HepG2 (cell line): Measurements from ENCODE around the gene ZNF184. TPM values are rescaled to one million over a fixed set of nuclear protein-coding genes. Genes with fewer than 3 reads are reported as not detected.

Source experiments
- AKAP8 ChIP-seq: sonication (generic); formaldehyde crosslinking; IDR thresholded peaks from 2 replicates; pipeline ENCODE4 v1.5.1; 2020; ENCODE audit warnings: mild to moderate bottlenecking, missing genetic modification reagents
- ASH2L ChIP-seq: fragments of 300-600, 200-600 bp; sonication (generic); IDR thresholded peaks from 2 replicates; pipeline ENCODE4 v1.7.0; 2017; ENCODE audit warnings: low read depth, mild to moderate bottlenecking, moderate library complexity, mixed read lengths, low read length; ENCODE audit not compliant: insufficient read length
- EP300 ChIP-seq, 3 experiments: sonication (generic) in 1 of 3; formaldehyde crosslinking in 1 of 3; IDR thresholded peaks; 2 replicates each; pipeline versions ENCODE4 v1.5.1 to v1.6.1; 2011 to 2020; ENCODE audit warnings: low read depth in 2 of 3, low read length in 2 of 3, borderline replicate concordance in 1 of 3, improper control_type of control experiment in 1 of 3, mild to moderate bottlenecking in 1 of 3, missing genetic modification reagents in 1 of 3, moderate library complexity in 1 of 3
- FOSL1 ChIP-seq: sonication (generic); formaldehyde crosslinking; IDR thresholded peaks from 2 replicates; pipeline ENCODE4 v1.9.0; 2021; ENCODE audit warnings: missing genetic modification reagents, borderline replicate concordance
- FOXP1 ChIP-seq, 2 experiments: fragments of 450-650 bp in 1 of 2; IDR thresholded peaks; 2 replicates each; pipeline ENCODE4 v1.6.1; 2017 to 2018; ENCODE audit warnings: antibody characterized with exemption in 1 of 2
- IRF2 ChIP-seq: IDR thresholded peaks from 2 replicates; pipeline ENCODE4 v1.6.1; 2018; ENCODE audit warnings: missing genetic modification reagents, missing compliant biosample characterization
- KLF6 ChIP-seq: IDR thresholded peaks from 2 replicates; pipeline ENCODE4 v1.8.0; 2016; ENCODE audit warnings: missing biosample characterization, missing genetic modification reagents
- KMT2A ChIP-seq: sonication (generic); formaldehyde crosslinking; IDR thresholded peaks from 2 replicates; pipeline ENCODE4 v1.4.0; 2020; ENCODE audit warnings: missing genetic modification reagents
- MTF1 ChIP-seq: sonication (generic); formaldehyde crosslinking; IDR thresholded peaks from 2 replicates; pipeline ENCODE4 v1.5.0; 2020; ENCODE audit warnings: missing genetic modification reagents
- NFKB2 ChIP-seq: sonication (generic); formaldehyde crosslinking; IDR thresholded peaks from 2 replicates; pipeline ENCODE4 v1.4.0; 2020; ENCODE audit warnings: missing genetic modification reagents, borderline replicate concordance
- PRDM10 ChIP-seq: sonication (generic); formaldehyde crosslinking; IDR thresholded peaks from 2 replicates; pipeline ENCODE4 v1.4.0; 2020; ENCODE audit warnings: low read depth, missing genetic modification reagents
- RNF2 ChIP-seq: fragments of 450-650 bp; conservative IDR thresholded peaks from 2 replicates; pipeline ENCODE4 v1.6.1; 2016; ENCODE audit warnings: low read depth
- SIX1 ChIP-seq: sonication (generic); formaldehyde crosslinking; IDR thresholded peaks from 2 replicates; pipeline ENCODE4 v1.4.0; 2020; ENCODE audit warnings: missing genetic modification reagents, borderline replicate concordance
- SKIL ChIP-seq: sonication (generic); formaldehyde crosslinking; IDR thresholded peaks from 2 replicates; pipeline ENCODE4 v1.8.0; 2022; ENCODE audit warnings: missing genetic modification reagents, mild to moderate bottlenecking, moderate library complexity, borderline replicate concordance
- SOX6 ChIP-seq, 2 experiments: fragments of 450-650 bp in 1 of 2; sonication (generic) in 1 of 2; formaldehyde crosslinking in 1 of 2; IDR thresholded peaks; 2 replicates each; pipeline versions ENCODE4 v1.4.0 to v1.6.1; 2017 to 2020; ENCODE audit warnings: antibody characterized with exemption in 1 of 2, mild to moderate bottlenecking in 1 of 2, missing genetic modification reagents in 1 of 2
- TEAD3 ChIP-seq: optimal IDR thresholded peaks from 2 replicates; pipeline ENCODE3; 2016; ENCODE audit warnings: borderline replicate concordance
- ZNF333 ChIP-seq: sonication (generic); formaldehyde crosslinking; IDR thresholded peaks from 2 replicates; pipeline ENCODE4 v1.4.0; 2020; ENCODE audit warnings: mild to moderate bottlenecking, missing genetic modification reagents, borderline replicate concordance
- ZNF335 ChIP-seq: sonication (generic); formaldehyde crosslinking; IDR thresholded peaks from 2 replicates; pipeline ENCODE4 v1.4.0; 2020; ENCODE audit warnings: missing genetic modification reagents
- ZNF720 ChIP-seq: sonication (generic); formaldehyde crosslinking; IDR thresholded peaks from 2 replicates; pipeline ENCODE4 v1.4.0; 2020; ENCODE audit warnings: missing genetic modification reagents
- ZNF75D ChIP-seq: sonication (generic); formaldehyde crosslinking; IDR thresholded peaks from 2 replicates; pipeline ENCODE4 v1.8.1; 2023; ENCODE audit warnings: missing genetic modification reagents, mild to moderate bottlenecking, borderline replicate concordance
- ZNF775 ChIP-seq: sonication (generic); formaldehyde crosslinking; IDR thresholded peaks from 2 replicates; pipeline ENCODE4 v1.4.0; 2020; ENCODE audit warnings: missing genetic modification reagents, mild to moderate bottlenecking, moderate library complexity, borderline replicate concordance
- ZNF879 ChIP-seq: sonication (generic); formaldehyde crosslinking; IDR thresholded peaks from 2 replicates; pipeline ENCODE4 v1.8.1; 2023; ENCODE audit warnings: missing genetic modification reagents
- ZSCAN12 ChIP-seq: sonication (generic); formaldehyde crosslinking; IDR thresholded peaks from 2 replicates; pipeline ENCODE4 v1.9.0; 2021; ENCODE audit warnings: mild to moderate bottlenecking, missing genetic modification reagents
- ZSCAN25 ChIP-seq: sonication (generic); formaldehyde crosslinking; IDR thresholded peaks from 2 replicates; pipeline ENCODE4 v1.8.0; 2022; ENCODE audit warnings: mild to moderate bottlenecking, missing genetic modification reagents
- polyA plus RNA-seq, 8 experiments: library from polyadenylated mRNA; depleted of rRNA in 3 of 8; stranded (reverse) in 7 of 8; unstranded in 1 of 8; fragments of >200 nt; fragmentation: Illumina TruSeq in 4 of 8; extraction: Trizol in 4 of 8; gene quantifications; 2 replicates each; pipeline versions ENCODE4 v1.2.1 to v1.2.3, GENCODE V29; 2011 to 2016; ENCODE audit warnings: low read depth in 4 of 8, missing spikeins in 1 of 8, mixed read lengths in 1 of 8; ENCODE audit not compliant: insufficient read depth in 1 of 8
- total RNA-seq, 5 experiments: library from RNA; depleted of rRNA; stranded (reverse); fragments of >200 nt; fragmentation: Illumina TruSeq; extraction: Trizol; gene quantifications; 2 replicates each; pipeline ENCODE4 v1.2.3, GENCODE V29; 2016; ENCODE audit warnings: low read depth in 1 of 5

ZNF184 gene
- total and polyA plus RNA-seq, 2 of the 13 experiments (the other 11 are each of a cell fraction or from before 2014, with no cell fraction given) = 2.1 to 10.1 TPM

GRCh38 chr6:27502508-27503435 lies 29.9 kb upstream of the ZNF184 start (continued):
- no peak for TF ChIP-seq ZNF333 (CRISPR knock-in tag)
- TF ChIP-seq ZSCAN12 = no peak
- no peak for TF ChIP-seq TEAD3 (CRISPR knock-in tag)
- TF ChIP-seq ZNF720 (CRISPR knock-in tag) = no peak
- TF ChIP-seq SOX6 (IDR thresholded peaks at IDR 0.05) = no peak
- TF ChIP-seq SOX6 (CRISPR knock-in tag; IDR thresholded peaks at IDR 0.05) = peak; percentile 65
- TF ChIP-seq MTF1 = no peak
- peak; percentile 65 for TF ChIP-seq IRF2 (CRISPR knock-in tag)
- no peak for TF ChIP-seq EP300 (IDR thresholded peaks at IDR 0.05; ENCODE audit: low read depth in 2 of 2, low read length in 2 of 2)
- no peak for TF ChIP-seq EP300 (CRISPR knock-in tag; IDR thresholded peaks at IDR 0.05; ENCODE audit: borderline replicate concordance)
- TF ChIP-seq ZNF879 (CRISPR knock-in tag) = no peak
- TF ChIP-seq FOXP1 (IDR thresholded peaks at IDR 0.05) = no peak
- TF ChIP-seq FOXP1 (CRISPR knock-in tag; IDR thresholded peaks at IDR 0.05) = 0 out of 2 replicates have a peak, but pooled peaks have one; percentile 24
- TF ChIP-seq KMT2A = no peak
- no peak for TF ChIP-seq ZNF775
- TF ChIP-seq ASH2L = peak; percentile 81
- TF ChIP-seq PRDM10 (CRISPR knock-in tag) = 0 out of 2 replicates have a peak, but pooled peaks have one; percentile 60
- TF ChIP-seq ZNF75D = no peak
- no peak; the same call in 1 of the 2 replicates for TF ChIP-seq ZNF335 (CRISPR knock-in tag)
- 0 out of 2 replicates have a peak, but pooled peaks have one; percentile 49 for TF ChIP-seq KLF6 (CRISPR knock-in tag)
- TF ChIP-seq RNF2 = no peak
- TF ChIP-seq SIX1 (CRISPR knock-in tag) = 0 out of 2 replicates have a peak, but pooled peaks have one; percentile 21
- TF ChIP-seq ZSCAN25 = peak; percentile 37; the same call in 1 of the 2 replicates
- no peak for TF ChIP-seq SKIL (CRISPR knock-in tag)
- no peak for TF ChIP-seq AKAP8 (CRISPR knock-in tag)
- no peak for TF ChIP-seq FOSL1
- no peak for TF ChIP-seq NFKB2 (CRISPR knock-in tag)
